ENCODE results near the gene TSPAN18.

The TSPAN18 gene

DNA sequence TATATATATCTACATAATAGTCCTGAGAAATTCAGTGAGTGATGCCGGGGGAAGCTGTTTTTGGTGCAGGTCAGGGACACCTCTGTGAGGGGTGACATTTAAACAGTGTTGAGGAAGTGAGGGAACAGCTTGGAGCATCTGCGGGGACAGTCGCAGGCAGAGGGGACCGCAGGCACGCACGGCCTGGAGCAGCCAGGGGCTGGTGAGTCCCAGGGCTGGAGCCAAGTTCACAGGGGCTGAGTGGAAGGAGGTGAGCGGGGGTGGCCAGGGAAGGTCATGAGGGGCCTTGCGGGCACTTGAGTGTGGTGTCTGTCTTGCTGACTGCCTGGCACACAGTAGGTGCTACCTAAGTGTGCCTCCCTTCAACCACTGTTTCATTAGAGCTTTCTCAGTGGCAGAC, 65.4 kb downstream of the TSPAN18 start:
- no peaks in the 10 kb centered on the region for H3K9me2 ChIP-seq (ENCODE audit: low read depth, low read length)
- no peaks in the 10 kb centered on the region for H3K9me3 ChIP-seq (ENCODE audit: low read length)
- no peaks in the 10 kb centered on the region for H4K20me1 ChIP-seq (ENCODE audit: insufficient read depth, low read length)
- H2AFZ ChIP-seq (ENCODE audit: low read length), result no peak overlapping the region
- H3K4me2 ChIP-seq (ENCODE audit: low read length), result no peak overlapping the region
- no peaks in the 10 kb centered on the region for H3K4me1 ChIP-seq (ENCODE audit: insufficient read depth, low read length, severe bottlenecking)
- H3K36me3 ChIP-seq (ENCODE audit: insufficient read depth, low read length), result no peaks in the 10 kb centered on the region
- H3K4me3 ChIP-seq (ENCODE audit: low read depth, low read length, poor library complexity, severe bottlenecking), result no peak overlapping the region
- no peak for TF ChIP-seq CTCF (IDR thresholded peaks at IDR 0.05; ENCODE audit: low read length)
- no peak for TF ChIP-seq EZH2 (IDR thresholded peaks at IDR 0.05; ENCODE audit: borderline replicate concordance, low read length)
- H3K9ac ChIP-seq (ENCODE audit: low read length), result no peak overlapping the region
- no peak overlapping the region for H3K27ac ChIP-seq (ENCODE audit: low read depth, low read length, poor library complexity, severe bottlenecking)
- no peaks in the 10 kb centered on the region for H3F3A ChIP-seq (ENCODE audit: insufficient read depth, low read length)
- H3K27me3 ChIP-seq (ENCODE audit: insufficient read depth, low read length), result no peaks in the 10 kb centered on the region
- H3K79me2 ChIP-seq (ENCODE audit: insufficient read depth, low read length), result no peaks in the 10 kb centered on the region

- Histone ChIP-seq H3K9ac (ENCODE audit: low read length) (no peak overlapping the region), H3K9me2 (ENCODE audit: low read depth, low read length) (no peaks in the 10 kb centered on the region), H3F3A (ENCODE audit: insufficient read depth, low read length) (no peaks in the 10 kb centered on the region), H3K4me2 (ENCODE audit: low read length) (no peak overlapping the region), H4K20me1 (ENCODE audit: insufficient read depth, low read length) (no peaks in the 10 kb centered on the region), H3K4me3 (ENCODE audit: low read depth, low read length, poor library complexity, severe bottlenecking) (no peak overlapping the region), H3K9me3 (ENCODE audit: low read length) (no peaks in the 10 kb centered on the region), H3K36me3 (ENCODE audit: insufficient read depth, low read length) (no peaks in the 10 kb centered on the region), H3K4me1 (ENCODE audit: insufficient read depth, low read length, severe bottlenecking) (no peaks in the 10 kb centered on the region), H3K27me3 (ENCODE audit: insufficient read depth, low read length) (no peaks in the 10 kb centered on the region), H3K27ac (ENCODE audit: low read depth, low read length, poor library complexity, severe bottlenecking) (no peak overlapping the region), H3K79me2 (ENCODE audit: insufficient read depth, low read length) (no peaks in the 10 kb centered on the region), H2AFZ (ENCODE audit: low read length) (no peak overlapping the region)
- TF ChIP-seq CTCF (IDR thresholded peaks at IDR 0.05; ENCODE audit: low read length) (no peak), EZH2 (IDR thresholded peaks at IDR 0.05; ENCODE audit: borderline replicate concordance, low read length) (no peak)
Measured at GRCh38 chr11:44793350-44794090, 66.8 kb downstream of the TSPAN18 start.

DNA sequence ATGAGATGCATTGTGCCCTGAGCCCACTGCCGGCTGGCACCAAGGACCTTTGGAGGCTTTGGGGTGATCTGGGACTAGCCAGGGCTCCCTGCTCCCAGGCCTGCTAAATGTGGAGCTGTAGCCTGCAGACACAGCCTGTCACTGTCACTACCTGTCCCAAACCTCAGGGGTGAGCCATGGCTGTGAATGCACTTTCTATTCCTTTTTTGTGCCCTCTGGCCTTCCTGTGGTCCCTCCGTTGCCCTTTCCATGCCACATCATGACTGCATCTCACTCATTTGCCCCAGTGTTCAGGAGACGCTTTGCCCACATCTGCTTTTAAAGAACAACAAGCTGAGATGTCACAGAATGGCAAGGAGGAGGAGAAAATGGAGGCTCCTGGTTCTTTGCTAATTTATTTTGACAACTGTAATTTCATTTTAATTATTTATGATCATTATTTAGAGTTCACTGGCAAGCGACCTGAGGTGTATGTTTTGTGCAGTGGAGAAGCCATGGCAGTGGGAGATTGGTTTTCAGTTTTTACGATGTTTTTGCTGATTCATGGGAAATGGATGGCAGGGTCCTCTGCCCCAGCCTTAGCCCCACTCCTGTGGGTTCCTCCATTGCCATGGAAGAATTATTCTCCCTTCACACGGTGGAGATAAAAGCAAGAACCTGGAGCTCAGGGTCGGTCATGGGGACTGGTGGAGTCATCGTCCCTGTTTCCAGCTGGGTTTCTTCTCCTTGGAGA, 69.2 kb downstream of the TSPAN18 start:
- Histone ChIP-seq H3K27me3 (ENCODE audit: insufficient read depth, low read length) (0 out of 2 replicates have a peak, but pooled peaks cover 2% of the 10 kb centered on the region), H3K27ac (ENCODE audit: low read depth, low read length, poor library complexity, severe bottlenecking) (no peak overlapping the region), H3K79me2 (ENCODE audit: insufficient read depth, low read length) (no peaks in the 10 kb centered on the region), H3K4me2 (ENCODE audit: low read length) (no peak overlapping the region), H3K4me3 (ENCODE audit: low read depth, low read length, poor library complexity, severe bottlenecking) (no peak overlapping the region), H3K9ac (ENCODE audit: low read length) (no peak overlapping the region), H4K20me1 (ENCODE audit: insufficient read depth, low read length) (no peaks in the 10 kb centered on the region), H3K4me1 (ENCODE audit: insufficient read depth, low read length, severe bottlenecking) (no peaks in the 10 kb centered on the region), H3K36me3 (ENCODE audit: insufficient read depth, low read length) (no peaks in the 10 kb centered on the region), H2AFZ (ENCODE audit: low read length) (no peak overlapping the region), H3K9me2 (ENCODE audit: low read depth, low read length) (no peaks in the 10 kb centered on the region), H3F3A (ENCODE audit: insufficient read depth, low read length) (no peaks in the 10 kb centered on the region), H3K9me3 (ENCODE audit: low read length) (no peaks in the 10 kb centered on the region)
- TF ChIP-seq CTCF (IDR thresholded peaks at IDR 0.05; ENCODE audit: low read length), result no peak
- no peak for TF ChIP-seq EZH2 (IDR thresholded peaks at IDR 0.05; ENCODE audit: borderline replicate concordance, low read length)

Measured in OCI-LY1 (cell line).